Neuronal stem cell (in vitro differentiated cells): ENCODE data around the gene ISG20L2.
A peak's percentile ranks its signal among the peaks of the same experiment; 100 is the strongest.

Source experiments
- DNase-seq: peaks from one replicate; pipeline ENCODE4 v3.0.0-alpha.2; 2013; ENCODE audit warnings: low spot score
- H2AFZ ChIP-seq: one replicate; pipeline ENCODE4 v1.6.1; 2013; ENCODE audit warnings: mild to moderate bottlenecking, low read length, inconsistent platforms
- H2AK5ac ChIP-seq: 2 replicates; pipeline ENCODE4 v1.6.1; 2013; ENCODE audit warnings: low read depth, mild to moderate bottlenecking, inconsistent platforms, low read length, moderate library complexity, mixed read lengths
- H2BK120ac ChIP-seq: 2 replicates; pipeline ENCODE4 v1.6.1; 2013; ENCODE audit warnings: low read depth, mild to moderate bottlenecking, inconsistent platforms, low read length, moderate library complexity, mixed read lengths
- H2BK12ac ChIP-seq: one replicate; pipeline ENCODE4 v1.6.1; 2013; ENCODE audit warnings: low read length, inconsistent platforms
- H2BK15ac ChIP-seq: 2 replicates; pipeline ENCODE4 v1.6.1; 2013; ENCODE audit warnings: mild to moderate bottlenecking, low read length, inconsistent platforms, mixed read lengths
- H2BK5ac ChIP-seq: one replicate; pipeline ENCODE4 v1.6.1; 2013; ENCODE audit warnings: inconsistent platforms, mild to moderate bottlenecking, low read length, moderate library complexity
- H3K14ac ChIP-seq: one replicate; pipeline ENCODE4 v1.6.1; 2013; ENCODE audit warnings: low read length, inconsistent platforms
- H3K18ac ChIP-seq: 2 replicates; pipeline ENCODE4 v1.6.1; 2013; ENCODE audit warnings: low read length, inconsistent platforms
- H3K23ac ChIP-seq: 2 replicates; pipeline ENCODE4 v1.6.1; 2013; ENCODE audit warnings: low read depth, mild to moderate bottlenecking, mixed read lengths, low read length, inconsistent platforms; ENCODE audit not compliant: poor library complexity
- H3K27ac ChIP-seq: replicated peaks from 3 replicates; pipeline ENCODE4 v1.5.1; 2013; ENCODE audit warnings: low read length, inconsistent platforms
- H3K27me3 ChIP-seq, 3 experiments: 2 replicates each; pipeline ENCODE4 v1.6.1; 2013; ENCODE audit warnings: low read length in 3 of 3, mild to moderate bottlenecking in 2 of 3, inconsistent platforms in 1 of 3, low read depth in 1 of 3, mixed read lengths in 1 of 3, moderate library complexity in 1 of 3; ENCODE audit not compliant: control insufficient read depth in 3 of 3, insufficient read depth in 3 of 3
- H3K36me3 ChIP-seq, 2 donors: replicated peaks in 1 of 2; 2 replicates each; pipeline ENCODE4 v1.6.1; 2013; ENCODE audit warnings: low read length in 2 of 2; ENCODE audit not compliant: control insufficient read depth in 2 of 2, insufficient read depth in 2 of 2
- H3K4ac ChIP-seq: 2 replicates; pipeline ENCODE4 v1.6.1; 2013; ENCODE audit warnings: inconsistent platforms, mild to moderate bottlenecking, low read length, moderate library complexity
- H3K4me1 ChIP-seq, 2 donors: 1 replicate in 1 of 2; 2 replicates in 1 of 2; pipeline ENCODE4 v1.6.1; 2013; ENCODE audit warnings: low read length in 2 of 2, low read depth in 1 of 2; ENCODE audit not compliant: control insufficient read depth in 2 of 2, insufficient read depth in 1 of 2
- H3K4me2 ChIP-seq: one replicate; pipeline ENCODE4 v1.6.1; 2013; ENCODE audit warnings: mild to moderate bottlenecking, low read length, inconsistent platforms; ENCODE audit not compliant: insufficient read depth, poor library complexity, severe bottlenecking
- H3K4me3 ChIP-seq, 2 donors: 2 replicates each; pipeline ENCODE4 v1.5.1; 2013; ENCODE audit warnings: low read length in 2 of 2, mild to moderate bottlenecking in 2 of 2, inconsistent platforms in 1 of 2, moderate library complexity in 1 of 2
- H3K79me1 ChIP-seq: one replicate; pipeline ENCODE4 v1.6.1; 2013; ENCODE audit warnings: low read depth, mild to moderate bottlenecking, inconsistent platforms, low read length, moderate library complexity
- H3K9ac ChIP-seq: one replicate; pipeline ENCODE4 v1.6.1; 2013; ENCODE audit warnings: mild to moderate bottlenecking, low read depth, low read length, inconsistent platforms; ENCODE audit not compliant: poor library complexity
- H3K9me3 ChIP-seq, 2 donors: replicated peaks in 1 of 2; 2 replicates each; pipeline versions ENCODE3 to v1.6.1; 2013; ENCODE audit warnings: low read length in 2 of 2, mild to moderate bottlenecking in 2 of 2, inconsistent platforms in 1 of 2, low read depth in 1 of 2, mixed read lengths in 1 of 2, moderate library complexity in 1 of 2; ENCODE audit not compliant: control insufficient read depth in 2 of 2, insufficient read depth in 1 of 2
- H4K8ac ChIP-seq: one replicate; pipeline ENCODE4 v1.6.1; 2013; ENCODE audit warnings: low read depth, mild to moderate bottlenecking, inconsistent platforms, low read length, moderate library complexity
- H4K91ac ChIP-seq: one replicate; pipeline ENCODE4 v1.6.1; 2013; ENCODE audit warnings: low read length, low read depth, mild to moderate bottlenecking, inconsistent platforms; ENCODE audit not compliant: poor library complexity
- WGBS, 2 donors: extraction: QIAGEN DNeasy Blood & Tissue Kit; methylation state at CpG; one replicate each; pipeline ENCODE4 v1.1.7; 2013; ENCODE audit warnings: missing lambda C conversion rate in 2 of 2, mixed read lengths in 1 of 2; ENCODE audit not compliant: insufficient read length in 2 of 2, insufficient replicate concordance in 1 of 2; ENCODE audit errors: extremely low coverage in 2 of 2; 5-methylcytosine and 5-hydroxymethylcytosine counted together

Gene ISG20L2

DNA sequence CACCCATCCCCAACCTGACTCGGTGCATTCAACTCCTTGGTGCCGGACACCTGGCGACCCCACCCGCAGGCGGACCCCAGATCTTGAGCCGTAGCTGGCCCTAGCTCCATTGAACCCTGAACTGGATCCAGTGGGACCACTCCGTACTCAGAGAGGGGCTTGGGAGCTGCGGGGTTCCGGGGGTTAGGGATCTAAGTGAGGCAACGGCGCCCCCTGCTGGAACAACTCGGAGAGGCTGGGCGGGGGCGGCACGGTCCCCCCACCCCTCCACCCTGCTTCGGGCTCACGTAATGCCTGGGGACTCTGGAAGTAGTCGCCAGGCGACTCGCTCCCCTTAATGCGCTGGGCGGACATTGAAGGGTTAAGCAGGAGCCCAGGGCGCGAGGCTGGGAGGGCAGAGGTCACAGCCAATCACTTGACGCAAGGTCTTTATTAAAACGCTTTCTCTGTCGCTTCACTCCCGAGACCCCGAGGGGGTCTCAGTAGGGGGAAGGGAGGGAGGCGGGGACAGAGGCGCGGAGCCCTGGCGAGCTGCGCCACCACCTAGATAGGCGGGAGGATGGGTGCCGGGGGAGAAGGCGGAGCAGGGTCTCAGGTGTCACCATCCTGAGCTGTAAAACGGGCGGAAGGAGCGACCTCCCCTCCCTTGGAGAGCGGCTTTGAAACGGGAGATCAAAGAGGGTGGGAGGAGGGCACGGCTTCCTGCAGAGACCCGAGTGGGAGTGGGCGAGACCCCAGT, 22.5 kb downstream of the ISG20L2 start:
- H3K27ac ChIP-seq = peak overlapping the region; percentile 92
- peak overlapping the region; percentile 90 for H3K9ac ChIP-seq
- WGBS, 2 donors = no CpG with 5 or more reads among the region's 45 CpGs
- no peaks in the 10 kb centered on the region for H3K9me3 ChIP-seq
- peak overlapping the region; percentile 99 for H3K18ac ChIP-seq
- H3K4me1 ChIP-seq = peaks cover 55 to 63% of the 10 kb centered on the region in 2 donors
- H4K91ac ChIP-seq = peak overlapping the region; percentile 98
- no peak overlapping the region for H4K8ac ChIP-seq
- H3K4ac ChIP-seq = peak overlapping the region; percentile 19
- H3K23ac ChIP-seq = peak overlapping the region; percentile 61
- DNase-seq = peak; percentile 95
- H3K27me3 ChIP-seq = no peaks in the 10 kb centered on the region
- H3K4me2 ChIP-seq = peak overlapping the region; percentile 93
- peak overlapping the region; percentile 91 for H2AFZ ChIP-seq
- peak overlapping the region; percentile 87 for H2AK5ac ChIP-seq
- peak overlapping the region; percentile 63 to 75 for H3K4me3 ChIP-seq
- H3K14ac ChIP-seq = peak overlapping the region; percentile 73
- H3K79me1 ChIP-seq = peaks cover 9% of the 10 kb centered on the region
- peak overlapping the region; percentile 90 for H2BK5ac ChIP-seq
- H2BK120ac ChIP-seq = peak overlapping the region; percentile 93
- peak overlapping the region; percentile 40 for H2BK15ac ChIP-seq
- H2BK12ac ChIP-seq = no peak overlapping the region
- peaks cover 0 to 3% of the 10 kb centered on the region in 2 donors for H3K36me3 ChIP-seq

DNA sequence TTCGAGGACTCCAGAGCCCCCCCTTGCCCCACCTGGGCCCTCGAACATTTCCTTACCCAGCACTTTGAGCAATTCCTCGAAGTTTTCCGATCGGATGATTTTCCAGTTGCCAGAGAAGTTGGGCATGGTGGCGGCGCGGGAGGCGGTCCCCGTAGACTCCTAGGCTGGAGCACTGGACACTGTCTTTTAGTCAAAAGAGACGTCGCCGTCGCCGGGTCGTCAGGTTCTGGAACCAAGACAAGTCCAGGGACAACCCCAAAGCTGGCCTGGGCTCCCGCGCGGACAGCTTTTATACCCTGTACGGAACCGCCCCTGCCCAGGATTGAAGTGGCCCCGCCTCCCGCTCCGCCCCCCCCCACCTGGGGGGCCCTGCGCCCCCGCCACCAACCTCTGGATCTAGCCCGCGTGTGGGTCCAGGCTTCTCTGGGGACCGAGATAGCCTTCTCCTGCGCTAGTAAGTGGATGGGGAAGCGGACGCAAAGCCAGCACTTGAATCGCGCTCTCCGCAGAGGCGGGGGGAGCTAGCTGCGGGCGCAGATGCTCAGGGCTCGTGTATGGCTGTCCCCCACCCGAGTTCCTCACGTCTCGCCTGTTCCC, 23.1 kb downstream of the ISG20L2 start, which contains the start of gene CRABP2:
CRABP2 (minus strand) TSS at position 263 of the 597 bp plus-strand sequence; CDS start at position 126, 137 bp downstream.
- Histone ChIP-seq H3K9ac (peak within 1 kb of the TSS; percentile 90), H2BK12ac (no peak within 1 kb of the TSS), H3K4me1 (peaks cover 50 to 56% of the 10 kb centered on the region in 2 donors), H2AFZ (peak within 1 kb of the TSS; percentile 91), H3K4me2 (peak within 1 kb of the TSS; percentile 93), H2BK15ac (peak within 1 kb of the TSS; percentile 40), H2BK5ac (peak within 1 kb of the TSS; percentile 90), H3K27ac (peak within 1 kb of the TSS; percentile 92), H4K91ac (peak within 1 kb of the TSS; percentile 98), H3K23ac (peak within 1 kb of the TSS; percentile 76), H3K27me3 (no peaks in the 10 kb centered on the region), H3K4me3 (peak within 1 kb of the TSS; percentile 63 to 87), H3K14ac (peak within 1 kb of the TSS; percentile 73), H3K4ac (peak within 1 kb of the TSS; percentile 19), H2AK5ac (peak within 1 kb of the TSS; percentile 87), H4K8ac (no peak within 1 kb of the TSS), H3K79me1 (peaks cover 9% of the 10 kb centered on the region), H3K9me3 (no peaks in the 10 kb centered on the region), H3K36me3 (peaks cover 6 to 9% of the 10 kb centered on the region in 2 donors), H3K18ac (peak within 1 kb of the TSS; percentile 99), H2BK120ac (peak within 1 kb of the TSS; percentile 93)
- peak; percentile 78 for DNase-seq
- no CpG with 5 or more reads among the region's 42 CpGs for WGBS, 2 donors

- Histone ChIP-seq H3K79me1 (peaks cover 9% of the 10 kb centered on the region), H3K23ac (peak overlapping the region; percentile 76), H2BK15ac (peak overlapping the region; percentile 40), H3K9ac (peak overlapping the region; percentile 87), H3K4me1 (peaks cover 46 to 52% of the 10 kb centered on the region in 2 donors), H2BK5ac (peak overlapping the region; percentile 90), H3K36me3 (peaks cover 11 to 13% of the 10 kb centered on the region in 2 donors), H4K91ac (no peak overlapping the region), H3K14ac (no peak overlapping the region), H3K4me3 (peak overlapping the region; percentile 63 to 87), H2BK12ac (no peak overlapping the region), H3K18ac (peak overlapping the region; percentile 96), H2AK5ac (peak overlapping the region; percentile 68), H3K27ac (peak overlapping the region; percentile 92), H2BK120ac (no peak overlapping the region), H3K4me2 (peak overlapping the region; percentile 93), H3K4ac (peak overlapping the region; percentile 2), H3K9me3 (no peaks in the 10 kb centered on the region), H4K8ac (no peak overlapping the region), H2AFZ (peak overlapping the region; percentile 91), H3K27me3 (no peaks in the 10 kb centered on the region)
- DNase-seq = no peak
- no CpG with 5 or more reads among the region's 29 CpGs for WGBS, 2 donors
Measured at GRCh38 chr1:156704930-156705320, 23.6 kb downstream of the ISG20L2 start.

DNA sequence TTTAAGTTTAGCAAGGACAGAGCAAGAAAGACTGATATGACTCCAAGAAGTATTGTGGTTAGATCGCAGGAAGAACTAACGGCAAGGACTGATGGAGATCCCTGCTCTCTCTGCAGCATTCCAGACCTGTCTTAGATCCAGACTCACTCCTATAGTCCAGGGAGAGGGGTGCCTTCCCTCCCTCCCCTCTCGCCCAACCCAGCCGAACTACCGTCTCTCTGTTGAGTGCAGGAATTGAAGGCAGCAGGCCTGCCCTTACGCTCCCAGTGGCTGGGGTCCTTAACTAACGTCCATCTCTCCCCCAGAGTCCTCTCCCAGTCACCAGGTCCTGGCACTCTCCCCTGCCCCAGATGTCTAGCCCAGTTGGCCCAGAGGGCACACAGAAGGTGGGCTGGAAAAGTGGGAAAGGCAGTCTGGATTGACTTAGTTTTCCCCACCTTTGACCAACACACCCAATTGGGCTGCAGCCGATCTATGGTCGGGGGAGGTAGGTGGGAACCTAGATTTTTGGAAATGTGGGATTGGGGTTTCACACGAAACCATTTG, 24.3 kb downstream of the ISG20L2 start:
- H3K23ac ChIP-seq = no peak overlapping the region
- no peak overlapping the region for H3K27ac ChIP-seq
- no peak overlapping the region for H3K14ac ChIP-seq
- peaks cover 17 to 18% of the 10 kb centered on the region in 2 donors for H3K36me3 ChIP-seq
- no peak overlapping the region for H2AFZ ChIP-seq
- no peaks in the 10 kb centered on the region for H3K27me3 ChIP-seq
- no peak for DNase-seq
- no peak overlapping the region for H2AK5ac ChIP-seq
- peak overlapping the region; percentile 93 for H3K4me2 ChIP-seq
- H3K9me3 ChIP-seq = no peaks in the 10 kb centered on the region
- no CpG with 5 or more reads among the region's 10 CpGs for WGBS, 2 donors
- no peak overlapping the region for H2BK5ac ChIP-seq
- peak overlapping the region; percentile 63 to 87 for H3K4me3 ChIP-seq
- no peak overlapping the region for H3K4ac ChIP-seq
- H3K4me1 ChIP-seq = peaks cover 39 to 45% of the 10 kb centered on the region in 2 donors
- no peak overlapping the region for H2BK120ac ChIP-seq
- no peak overlapping the region for H2BK12ac ChIP-seq
- H4K91ac ChIP-seq = no peak overlapping the region
- no peak overlapping the region for H2BK15ac ChIP-seq
- no peak overlapping the region for H4K8ac ChIP-seq
- H3K18ac ChIP-seq = peak overlapping the region; percentile 36
- peaks cover 9% of the 10 kb centered on the region for H3K79me1 ChIP-seq
- H3K9ac ChIP-seq = peak overlapping the region; percentile 56
